Ovary (tissue), 9 donors: Measurements from ENCODE around the gene ADAMTS17. TPM values are rescaled to one million over a fixed set of nuclear protein-coding genes. Genes with fewer than 3 reads are reported as not detected.

Experiments used
- DNase-seq, 5 donors: peaks; one replicate each; pipeline ENCODE4 v3.0.0-alpha.2; 2019 to 2020
- H3K27ac ChIP-seq, 2 donors: fragments of 200-600 bp; one replicate each; pipeline versions ENCODE4 v1.5.1 to v1.8.0; 2019 to 2022
- H3K27me3 ChIP-seq: fragments of 200-600 bp; one replicate; pipeline ENCODE4 v1.8.0; 2022
- H3K36me3 ChIP-seq: fragments of 200-600 bp; sonication (generic); one replicate; pipeline ENCODE4 v1.5.1; 2019
- H3K4me1 ChIP-seq: one replicate; pipeline ENCODE4 v1.8.1; 2013; ENCODE audit warnings: mild to moderate bottlenecking, moderate library complexity; ENCODE audit not compliant: insufficient read depth
- H3K4me3 ChIP-seq: fragments of 200-600 bp; sonication (generic); one replicate; pipeline ENCODE4 v1.5.1; 2017
- H3K9me3 ChIP-seq, 2 donors: fragments of 200-600 bp in 1 of 2; sonication (generic) in 1 of 2; one replicate each; pipeline versions ENCODE4 v1.5.1 to v1.8.1; 2013 to 2019; ENCODE audit warnings: mild to moderate bottlenecking in 1 of 2, moderate library complexity in 1 of 2
- EP300 ChIP-seq: sonication (generic); formaldehyde crosslinking; IDR thresholded peaks from one replicate; pipeline ENCODE4 v1.6.1; 2017; ENCODE audit warnings: antibody characterized with exemption
- POLR2A ChIP-seq: fragments of 450-650 bp; IDR thresholded peaks from one replicate; pipeline ENCODE4 v1.6.1; 2017; ENCODE audit warnings: antibody characterized with exemption, mild to moderate bottlenecking, moderate library complexity
- WGBS, 3 donors: extraction: QIAGEN DNeasy Blood & Tissue Kit in 1 of 3; methylation state at CpG; one replicate each; pipeline versions ENCODE4 v1.1.5 to v1.1.7; 2013 to 2017; 5-methylcytosine and 5-hydroxymethylcytosine counted together
- intact Hi-C, 4 donors: fragments of 100-400 bp; cut with DNase I; formaldehyde crosslinking; loops; one replicate each; pipeline versions ENCODE4 v1.11.0 to v1.15.1; 2022 to 2023
- polyA plus RNA-seq, 2 donors: library from polyadenylated mRNA; stranded (reverse); fragments of 200-250 nt in 1 of 2; fragments of 350-450 nt in 1 of 2; fragmentation: Illumina TruSeq in 1 of 2; extraction: RNeasy Lipid Tissue Mini Kit (QIAGEN cat#74804) in 1 of 2; gene quantifications; one replicate each; pipeline ENCODE4 v1.2.3, GENCODE V29; 2013 to 2014
- total RNA-seq, 7 donors: library from RNA; depleted of rRNA in 2 of 7; stranded (reverse); fragments of >200 nt in 2 of 7; fragmentation: NEBNext Ultra II Directional in 3 of 7; extraction: Animal tissue kit (Norgen Biotek cat#: 25700) in 3 of 7; gene quantifications; one replicate each; pipeline versions ENCODE4 v1.1.0 to v1.2.4, GENCODE V29; 2016 to 2023
- TF ChIP-seq, protein P1 (sequence below), 3 donors: fragments of 450-650 bp in 2 of 3; fragments of 200-600 bp in 1 of 3; IDR thresholded peaks; one replicate each; pipeline versions ENCODE4 v1.5.1 to v1.8.0; 2016 to 2022; ENCODE audit warnings: antibody characterized with exemption in 3 of 3, mild to moderate bottlenecking in 1 of 3
- donor health status: DM: no; HTN: no; CAD: no; lungs with moderate emphysema.
- donor health status: DM: no; HTN: no; CAD: no.
- donor health status: Bipolar disorder and iron deficiency.
- donor health status: DM: yes; HTN: yes; CAD: no.
- donor health status: DM: no; HTN: no; CAD: no.
- donor health status: DM: yes; HTN: yes; CAD: no.

ADAMTS17 gene
- total and polyA plus RNA-seq, 9 donors, result 1.3 to 11.3 (median 5.9) TPM

DNA sequence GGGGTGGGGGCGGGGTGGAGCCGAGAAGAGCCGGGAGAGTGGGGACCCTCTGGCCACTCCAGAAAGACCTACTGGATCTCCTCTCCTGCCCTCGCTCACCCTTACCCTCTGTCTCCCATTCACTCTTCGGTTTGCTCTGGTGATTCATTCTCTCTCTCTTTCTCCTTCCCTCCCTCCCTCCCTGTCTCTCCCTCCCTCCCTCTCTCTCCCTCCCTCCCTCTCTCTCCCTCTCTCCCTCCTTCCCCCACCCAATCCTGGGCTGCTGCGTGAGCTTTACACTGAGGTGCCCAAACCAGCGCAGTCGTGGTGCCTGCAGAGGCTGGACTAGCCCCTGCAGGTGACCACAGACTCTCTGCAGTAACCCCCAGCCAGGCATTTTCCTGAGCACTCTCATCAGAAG, 32.2 kb upstream of the ADAMTS17 start:
- DNase-seq, result no peak
- WGBS, 3 donors, result 17 to 20% (median 18%) methylated on average over 8 of the region's 8 CpGs
- intact Hi-C loops, result no loop called here

DNA sequence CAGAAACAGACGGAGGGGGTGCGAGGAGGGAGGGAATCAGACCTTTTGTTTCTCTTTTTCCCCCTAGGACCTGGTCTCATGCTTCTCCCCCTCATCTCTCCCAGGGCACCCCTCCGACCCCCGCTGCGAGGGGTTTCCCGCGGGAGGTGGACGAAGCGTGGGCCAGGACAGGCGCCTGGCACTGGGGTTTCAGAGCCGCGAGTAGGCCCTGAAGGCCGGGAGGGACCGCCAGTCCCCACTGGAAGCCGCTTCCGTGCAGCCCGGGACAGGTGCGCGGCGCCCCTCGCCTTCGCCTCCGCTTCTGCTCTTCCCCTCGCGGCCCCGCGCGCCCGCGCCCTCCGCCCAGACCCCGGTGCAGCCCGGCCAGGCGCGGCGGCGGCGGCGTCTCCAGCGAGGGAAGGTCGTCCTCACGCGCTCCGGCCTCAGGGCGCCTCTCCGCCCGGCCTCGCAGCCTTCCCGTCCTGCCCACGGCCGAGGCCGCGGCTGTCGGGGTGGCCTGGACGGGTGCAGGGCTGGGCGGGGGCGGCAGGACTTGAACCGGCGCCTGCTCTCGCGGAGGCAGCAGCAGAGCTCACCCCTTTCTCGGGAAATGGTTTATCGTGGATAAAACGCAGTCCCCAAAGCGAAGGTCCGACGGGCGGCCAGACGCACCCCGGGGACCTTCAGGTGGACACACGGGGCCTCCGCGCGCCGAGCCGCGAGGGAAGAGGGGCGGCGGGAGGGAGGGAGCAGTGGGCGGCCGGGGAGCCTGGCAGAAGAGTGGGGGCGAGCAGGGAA, 31.5 kb upstream of the ADAMTS17 start:
- DNase-seq, result peak in 2 of 5 donors; percentile 19 to 21
- H3K27ac ChIP-seq, result no peak overlapping the region
- intact Hi-C loops, result no loop called here
- no peaks in the 10 kb centered on the region for H3K4me1 ChIP-seq
- peak overlapping the region; percentile 52 for H3K4me3 ChIP-seq
- TF ChIP-seq, protein P1, sequence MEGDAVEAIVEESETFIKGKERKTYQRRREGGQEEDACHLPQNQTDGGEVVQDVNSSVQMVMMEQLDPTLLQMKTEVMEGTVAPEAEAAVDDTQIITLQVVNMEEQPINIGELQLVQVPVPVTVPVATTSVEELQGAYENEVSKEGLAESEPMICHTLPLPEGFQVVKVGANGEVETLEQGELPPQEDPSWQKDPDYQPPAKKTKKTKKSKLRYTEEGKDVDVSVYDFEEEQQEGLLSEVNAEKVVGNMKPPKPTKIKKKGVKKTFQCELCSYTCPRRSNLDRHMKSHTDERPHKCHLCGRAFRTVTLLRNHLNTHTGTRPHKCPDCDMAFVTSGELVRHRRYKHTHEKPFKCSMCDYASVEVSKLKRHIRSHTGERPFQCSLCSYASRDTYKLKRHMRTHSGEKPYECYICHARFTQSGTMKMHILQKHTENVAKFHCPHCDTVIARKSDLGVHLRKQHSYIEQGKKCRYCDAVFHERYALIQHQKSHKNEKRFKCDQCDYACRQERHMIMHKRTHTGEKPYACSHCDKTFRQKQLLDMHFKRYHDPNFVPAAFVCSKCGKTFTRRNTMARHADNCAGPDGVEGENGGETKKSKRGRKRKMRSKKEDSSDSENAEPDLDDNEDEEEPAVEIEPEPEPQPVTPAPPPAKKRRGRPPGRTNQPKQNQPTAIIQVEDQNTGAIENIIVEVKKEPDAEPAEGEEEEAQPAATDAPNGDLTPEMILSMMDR (IDR thresholded peaks at IDR 0.05), result no peak
- TF ChIP-seq EP300, result no peak
- TF ChIP-seq POLR2A, result no peak
- no peaks in the 10 kb centered on the region for H3K36me3 ChIP-seq
- H3K27me3 ChIP-seq, result no peaks in the 10 kb centered on the region
- WGBS, 3 donors, result 1 to 2% (median 1%) methylated on average over 48 to 81 of the region's 82 CpGs
- peaks cover 0 to 5% of the 10 kb centered on the region in 2 donors for H3K9me3 ChIP-seq

More for the DNA sequence above, 32.2 kb upstream of the ADAMTS17 start:
- H3K4me1 ChIP-seq, result no peaks in the 10 kb centered on the region
- H3K4me3 ChIP-seq, result peak overlapping the region; percentile 52
- TF ChIP-seq, protein P1 (IDR thresholded peaks at IDR 0.05), result no peak
- TF ChIP-seq POLR2A (no peak), EP300 (no peak)
- no peaks in the 10 kb centered on the region for H3K36me3 ChIP-seq
- H3K27ac ChIP-seq, result no peak overlapping the region
- H3K27me3 ChIP-seq, result no peaks in the 10 kb centered on the region
- peaks cover 0 to 5% of the 10 kb centered on the region in 2 donors for H3K9me3 ChIP-seq

DNA sequence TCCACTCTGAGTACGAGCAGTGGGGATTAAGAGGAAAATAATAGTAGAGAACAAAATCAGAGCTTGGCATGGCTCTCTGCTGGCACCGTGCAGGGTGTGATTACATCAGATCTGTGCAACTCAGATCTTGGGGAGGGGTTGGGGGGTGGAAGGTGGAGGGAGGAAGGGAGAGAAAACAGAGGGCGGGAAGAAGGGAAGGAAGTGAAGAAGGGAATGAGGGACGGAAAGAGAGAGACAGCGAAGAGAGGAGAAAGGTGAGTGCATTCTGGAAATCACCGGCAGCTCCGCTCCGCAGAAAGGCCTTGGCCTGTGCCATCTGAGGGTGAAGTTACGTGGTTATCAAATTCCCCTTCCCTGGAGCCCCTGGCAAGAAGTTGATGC, 31.0 kb upstream of the ADAMTS17 start:
- intact Hi-C loops, result no loop called here
- TF ChIP-seq EP300 (no peak), POLR2A (no peak)
- TF ChIP-seq, protein P1 (IDR thresholded peaks at IDR 0.05), result no peak
- DNase-seq, result peak in 2 of 5 donors; percentile 16 to 46
- H3K9me3 ChIP-seq, result peaks cover 0 to 5% of the 10 kb centered on the region in 2 donors
- no peaks in the 10 kb centered on the region for H3K4me1 ChIP-seq
- 23 to 29% (median 23%) methylated on average over 9 of the region's 9 CpGs for WGBS, 3 donors
- H3K27me3 ChIP-seq, result no peaks in the 10 kb centered on the region
- no peak overlapping the region for H3K27ac ChIP-seq
- H3K4me3 ChIP-seq, result peak overlapping the region; percentile 52
- H3K36me3 ChIP-seq, result no peaks in the 10 kb centered on the region

DNA sequence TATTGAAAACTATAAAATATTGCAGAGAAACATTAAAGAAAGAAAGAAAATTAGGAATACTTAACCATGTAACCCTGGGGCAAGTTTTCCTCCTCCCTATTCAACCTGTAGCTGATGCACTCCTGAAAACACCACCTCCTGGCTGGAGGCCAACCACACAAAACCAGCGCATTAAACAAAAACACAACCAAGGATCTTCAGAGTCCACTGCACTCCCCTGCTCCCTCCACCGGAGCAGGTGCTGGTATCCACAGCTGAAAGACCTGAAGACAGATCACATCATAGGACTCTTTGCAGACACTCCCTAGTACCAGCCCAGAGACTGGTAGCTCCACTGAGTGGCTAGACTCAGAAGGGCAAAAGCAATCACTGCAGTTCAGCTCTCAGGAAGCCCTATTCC, 13.6 kb upstream of the ADAMTS17 start:
- Histone ChIP-seq H3K27ac (no peak overlapping the region), H3K4me1 (no peaks in the 10 kb centered on the region), H3K9me3 (no peaks in the 10 kb centered on the region), H3K4me3 (no peak overlapping the region), H3K36me3 (no peaks in the 10 kb centered on the region), H3K27me3 (no peaks in the 10 kb centered on the region)
- TF ChIP-seq POLR2A (no peak), EP300 (no peak)
- TF ChIP-seq, protein P1 (IDR thresholded peaks at IDR 0.05), result no peak
- DNase-seq, result no peak
- WGBS, 3 donors, result 67 to 71% (median 68%) methylated on average over 2 of the region's 2 CpGs
- intact Hi-C loops, result no loop called here
